Measurements from ENCODE around the gene RIC8A. TPM values are rescaled to one million over a fixed set of nuclear protein-coding genes. Genes with fewer than 3 reads are reported as not detected.

RIC8A gene
- total and polyA plus RNA-seq, 9 of the 15 experiments (the other 6 are each of a cell fraction or from before 2014, with no cell fraction given), result 10.7 to 108 (median 72.1) TPM

DNA sequence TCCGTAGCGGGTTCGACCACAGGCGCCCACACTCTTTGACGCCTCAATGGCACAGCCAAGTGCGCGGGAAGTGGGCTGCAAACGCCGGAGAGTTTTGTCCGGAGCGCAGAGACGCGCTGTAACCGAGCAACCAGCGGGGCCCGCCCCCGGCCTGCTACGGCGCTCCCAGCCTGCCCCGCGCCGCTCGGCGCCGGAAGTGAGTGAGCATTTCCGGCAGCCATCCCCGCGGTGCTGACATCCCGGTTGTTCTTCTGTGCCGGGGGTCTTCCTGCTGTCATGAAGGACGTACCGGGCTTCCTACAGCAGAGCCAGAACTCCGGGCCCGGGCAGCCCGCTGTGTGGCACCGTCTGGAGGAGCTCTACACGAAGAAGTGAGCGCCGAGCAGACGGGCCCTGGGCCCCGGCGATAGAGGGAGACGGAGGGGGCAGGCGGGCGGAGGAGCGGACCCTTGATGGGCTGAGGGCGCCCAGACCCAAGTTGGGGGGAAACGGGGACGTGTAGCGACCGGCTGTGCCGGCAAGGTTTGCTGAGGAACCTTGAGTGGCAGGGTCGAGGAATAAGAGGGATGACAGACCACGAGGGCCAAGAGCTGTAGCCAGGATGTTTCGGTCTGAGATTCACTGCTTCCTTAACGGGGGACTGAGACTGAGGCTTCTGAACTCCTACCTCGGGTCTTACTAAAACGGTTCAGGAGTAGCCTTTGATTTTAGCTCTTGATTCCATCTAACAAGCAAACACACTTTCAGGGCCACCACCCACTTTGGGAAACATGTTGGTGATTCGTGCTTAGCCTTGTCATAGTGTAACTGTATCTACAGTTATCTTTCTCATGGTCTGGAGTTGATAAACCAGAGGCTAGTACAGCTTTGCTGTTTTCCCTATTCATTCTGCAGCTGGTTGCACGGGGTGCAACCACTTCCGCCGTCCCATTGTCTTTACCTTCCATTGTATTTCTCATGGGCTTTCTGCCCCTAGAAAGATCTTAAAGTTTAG lies 29.6 kb downstream of the RIC8A start, which contains the start of gene PSMD13 (continued):
- TF ChIP-seq SREBF2 (CRISPR knock-in tag; IDR thresholded peaks at IDR 0.05), result no peak
- no peak for TF ChIP-seq ZNF778 (CRISPR knock-in tag; IDR thresholded peaks at IDR 0.05)
- no peak for TF ChIP-seq ZNF695 (CRISPR knock-in tag; IDR thresholded peaks at IDR 0.05)
- no peak for TF ChIP-seq ZNF174 (CRISPR knock-in tag; IDR thresholded peaks at IDR 0.05)
- no peak for TF ChIP-seq ARID3B (CRISPR knock-in tag; IDR thresholded peaks at IDR 0.05; ENCODE audit: borderline replicate concordance)
- TF ChIP-seq RBM34 (IDR thresholded peaks at IDR 0.05; ENCODE audit: borderline replicate concordance, insufficient read depth, low read length), result no peak
- TF ChIP-seq ZNF444 (CRISPR knock-in tag; IDR thresholded peaks at IDR 0.05), result no peak
- TF ChIP-seq ELF4 (CRISPR knock-in tag; IDR thresholded peaks at IDR 0.05), result peak; percentile 19; the same call in 1 of the 2 replicates
- TF ChIP-seq JUNB (CRISPR knock-in tag; conservative IDR thresholded peaks at IDR 0.05), result no peak
- TF ChIP-seq CHD4 (IDR thresholded peaks at IDR 0.05; ENCODE audit: insufficient read depth, insufficient replicate concordance, low read depth, low read length, poor library complexity, severe bottlenecking), result no peak
- TF ChIP-seq CBFB (CRISPR knock-in tag; IDR thresholded peaks at IDR 0.05), result no peak
- no peak; the same call in 1 of the 2 replicates for TF ChIP-seq MBD2 (IDR thresholded peaks at IDR 0.05; ENCODE audit: borderline replicate concordance, low read depth)
- no peak for TF ChIP-seq SREBF1 (IDR thresholded peaks at IDR 0.05; ENCODE audit: borderline replicate concordance, low read depth, low read length)
- no peak for TF ChIP-seq ZNF232 (CRISPR knock-in tag; IDR thresholded peaks at IDR 0.05)
- no peak for TF ChIP-seq PRMT5 (CRISPR knock-in tag; IDR thresholded peaks at IDR 0.05)
- TF ChIP-seq ZBTB9 (CRISPR knock-in tag; IDR thresholded peaks at IDR 0.05), result 0 out of 2 replicates have a peak, but pooled peaks have one; percentile 43
- TF ChIP-seq, protein P1, sequence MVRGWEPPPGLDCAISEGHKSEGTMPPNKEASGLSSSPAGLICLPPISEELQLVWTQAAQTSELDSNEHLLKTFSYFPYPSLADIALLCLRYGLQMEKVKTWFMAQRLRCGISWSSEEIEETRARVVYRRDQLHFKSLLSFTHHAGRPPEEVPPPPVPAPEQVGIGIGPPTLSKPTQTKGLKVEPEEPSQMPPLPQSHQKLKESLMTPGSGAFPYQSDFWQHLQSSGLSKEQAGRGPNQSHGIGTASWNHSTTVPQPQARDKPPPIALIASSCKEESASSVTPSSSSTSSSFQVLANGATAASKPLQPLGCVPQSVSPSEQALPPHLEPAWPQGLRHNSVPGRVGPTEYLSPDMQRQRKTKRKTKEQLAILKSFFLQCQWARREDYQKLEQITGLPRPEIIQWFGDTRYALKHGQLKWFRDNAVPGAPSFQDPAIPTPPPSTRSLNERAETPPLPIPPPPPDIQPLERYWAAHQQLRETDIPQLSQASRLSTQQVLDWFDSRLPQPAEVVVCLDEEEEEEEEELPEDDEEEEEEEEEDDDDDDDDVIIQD (CRISPR knock-in tag; IDR thresholded peaks at IDR 0.05), result no peak
- no peak for TF ChIP-seq RFX7 (CRISPR knock-in tag; IDR thresholded peaks at IDR 0.05)
- peak; percentile 54 for TF ChIP-seq NFE2 (IDR thresholded peaks at IDR 0.05; ENCODE audit: low read depth)
- no peak for TF ChIP-seq ZBTB8A (IDR thresholded peaks at IDR 0.05; ENCODE audit: partially characterized antibody)
- TF ChIP-seq ZHX1 (conservative IDR thresholded peaks at IDR 0.05; ENCODE audit: low read length), result no peak
